ENCODE data around the gene TAS2R30.

Gene TAS2R30

GRCh38 chr12:11134305-11134704 is at the start of gene TAS2R30:
Gene TAS2R30 (minus strand): TSS chr12:11134644. CDS start chr12:11134244, 400 bp downstream.
- TF ChIP-seq, protein P1, sequence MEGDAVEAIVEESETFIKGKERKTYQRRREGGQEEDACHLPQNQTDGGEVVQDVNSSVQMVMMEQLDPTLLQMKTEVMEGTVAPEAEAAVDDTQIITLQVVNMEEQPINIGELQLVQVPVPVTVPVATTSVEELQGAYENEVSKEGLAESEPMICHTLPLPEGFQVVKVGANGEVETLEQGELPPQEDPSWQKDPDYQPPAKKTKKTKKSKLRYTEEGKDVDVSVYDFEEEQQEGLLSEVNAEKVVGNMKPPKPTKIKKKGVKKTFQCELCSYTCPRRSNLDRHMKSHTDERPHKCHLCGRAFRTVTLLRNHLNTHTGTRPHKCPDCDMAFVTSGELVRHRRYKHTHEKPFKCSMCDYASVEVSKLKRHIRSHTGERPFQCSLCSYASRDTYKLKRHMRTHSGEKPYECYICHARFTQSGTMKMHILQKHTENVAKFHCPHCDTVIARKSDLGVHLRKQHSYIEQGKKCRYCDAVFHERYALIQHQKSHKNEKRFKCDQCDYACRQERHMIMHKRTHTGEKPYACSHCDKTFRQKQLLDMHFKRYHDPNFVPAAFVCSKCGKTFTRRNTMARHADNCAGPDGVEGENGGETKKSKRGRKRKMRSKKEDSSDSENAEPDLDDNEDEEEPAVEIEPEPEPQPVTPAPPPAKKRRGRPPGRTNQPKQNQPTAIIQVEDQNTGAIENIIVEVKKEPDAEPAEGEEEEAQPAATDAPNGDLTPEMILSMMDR (IDR thresholded peaks at IDR 0.05; ENCODE audit: borderline replicate concordance, insufficient read depth, low read depth, low read length): no peak
- no peak within 1 kb of the TSS for H3K4me3 ChIP-seq (ENCODE audit: low read depth, low read length)

- TF ChIP-seq, protein P1 (IDR thresholded peaks at IDR 0.05; ENCODE audit: borderline replicate concordance, insufficient read depth, low read depth, low read length): no peak
- H3K4me3 ChIP-seq (ENCODE audit: low read depth, low read length): no peak overlapping the region
Observed at GRCh38 chr12:11183011-11183410, 48.6 kb upstream of the TAS2R30 start.

GRCh38 chr12:11182529-11182928 is 48.1 kb upstream of the TAS2R30 start:
- no peak overlapping the region for H3K4me3 ChIP-seq (ENCODE audit: low read depth, low read length)
- TF ChIP-seq, protein P1 (IDR thresholded peaks at IDR 0.05; ENCODE audit: borderline replicate concordance, insufficient read depth, low read depth, low read length): no peak

GRCh38 chr12:11178250-11178649 is 43.8 kb upstream of the TAS2R30 start:
- no peak overlapping the region for H3K4me3 ChIP-seq (ENCODE audit: low read depth, low read length)
- TF ChIP-seq, protein P1 (IDR thresholded peaks at IDR 0.05; ENCODE audit: borderline replicate concordance, insufficient read depth, low read depth, low read length): no peak

DNA sequence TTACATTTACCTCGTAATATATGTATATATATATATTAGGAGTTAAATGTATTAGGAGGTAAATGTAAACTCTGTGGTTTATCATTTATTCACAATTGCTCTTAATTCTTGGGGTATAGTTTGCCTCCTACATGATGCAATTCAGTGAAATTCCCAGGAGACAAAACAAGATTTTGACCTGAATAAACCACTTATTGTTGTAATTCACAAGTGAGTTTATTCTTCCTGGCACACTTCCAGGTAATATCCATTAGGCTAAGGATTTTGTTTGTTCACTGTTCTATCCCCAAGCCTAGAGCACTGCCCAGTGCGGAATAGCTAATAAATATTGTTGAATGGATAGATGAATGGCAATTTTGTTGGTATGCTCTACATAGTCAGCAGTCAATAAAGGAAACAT is 39.6 kb upstream of the TAS2R30 start:
- H3K4me3 ChIP-seq (ENCODE audit: low read depth, low read length): no peak overlapping the region
- TF ChIP-seq, protein P1 (IDR thresholded peaks at IDR 0.05; ENCODE audit: borderline replicate concordance, insufficient read depth, low read depth, low read length): no peak

- peak overlapping the region; percentile 77 for H3K4me3 ChIP-seq (ENCODE audit: low read depth, low read length)
- TF ChIP-seq, protein P1 (IDR thresholded peaks at IDR 0.05; ENCODE audit: borderline replicate concordance, insufficient read depth, low read depth, low read length): no peak
Observed at GRCh38 chr12:11171969-11172675, 37.7 kb upstream of the TAS2R30 start.
